ENCODE results near the gene C4orf51.
"Not testable (repeated sequence)": the region's sequence is repeated elsewhere in the genome, so short reads cannot be mapped to it uniquely, and the experiment has no call there.

The C4orf51 gene

GRCh38 chr4:145679991-145680455 is at the start of gene C4orf51:
TSS of gene C4orf51 (plus strand) at chr4:145680146. CDS start at chr4:145680204, 58 bp downstream.
- DNase-seq (ENCODE audit: low spot score), result peak; percentile 35

- no peak for DNase-seq (ENCODE audit: low spot score)
Observed at GRCh38 chr4:145635117-145635516, 44.8 kb upstream of the C4orf51 start.

GRCh38 chr4:145635630-145636029 is 44.3 kb upstream of the C4orf51 start:
- no peak for DNase-seq (ENCODE audit: low spot score)

DNA sequence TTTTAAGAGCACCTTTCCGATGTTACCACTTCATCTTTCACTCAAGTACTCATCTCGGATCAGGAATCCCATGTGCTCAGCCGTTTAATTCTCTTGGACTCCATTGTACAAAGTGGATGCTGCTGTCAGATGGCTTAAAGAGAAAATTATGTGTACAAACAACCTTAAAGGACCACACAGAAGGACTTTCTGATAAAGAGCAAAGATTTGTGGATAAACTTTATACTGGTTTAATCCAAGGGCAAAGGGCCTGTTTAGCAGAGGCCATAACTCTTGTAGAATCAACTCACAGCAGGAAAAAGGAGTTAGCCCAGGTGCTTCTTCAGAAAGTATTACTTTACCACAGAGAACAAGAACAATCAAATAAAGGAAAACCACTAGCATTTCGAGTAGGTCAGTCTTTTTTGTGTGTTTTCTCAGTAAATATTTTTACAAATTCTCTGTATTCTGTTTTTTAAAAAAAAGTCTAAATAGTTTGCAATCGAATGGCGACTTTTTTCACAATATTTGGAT is 40.7 kb upstream of the C4orf51 start:
- no peak for DNase-seq (ENCODE audit: low spot score)

- not testable (repeated sequence) for DNase-seq (ENCODE audit: low spot score)
Observed at GRCh38 chr4:145640236-145640635, 39.7 kb upstream of the C4orf51 start.

- DNase-seq (ENCODE audit: low spot score), result no peak
Observed at GRCh38 chr4:145643295-145643694, 36.7 kb upstream of the C4orf51 start.

- no peak for DNase-seq (ENCODE audit: low spot score)
Observed at GRCh38 chr4:145644699-145645098, 35.2 kb upstream of the C4orf51 start.

DNA sequence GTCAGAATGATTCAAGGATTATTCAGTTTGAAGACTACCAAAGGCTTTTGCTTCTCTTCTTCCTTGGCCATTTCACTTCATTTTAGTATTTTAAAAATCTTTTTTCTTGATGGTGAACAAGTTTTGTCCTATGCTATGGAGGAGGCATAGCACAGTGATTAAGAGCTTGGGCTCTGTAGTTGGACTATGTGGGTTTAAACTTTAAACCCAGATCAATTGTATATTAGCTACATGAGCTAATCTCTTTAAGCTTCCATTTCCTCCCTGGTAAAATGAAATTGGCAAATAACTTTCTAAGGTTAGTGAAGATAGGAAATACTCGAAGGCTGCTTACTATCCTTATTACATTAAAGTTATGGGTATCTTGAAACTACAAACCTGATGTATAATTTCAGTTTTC is 23.8 kb upstream of the C4orf51 start:
- no peak for DNase-seq (ENCODE audit: low spot score)

DNA sequence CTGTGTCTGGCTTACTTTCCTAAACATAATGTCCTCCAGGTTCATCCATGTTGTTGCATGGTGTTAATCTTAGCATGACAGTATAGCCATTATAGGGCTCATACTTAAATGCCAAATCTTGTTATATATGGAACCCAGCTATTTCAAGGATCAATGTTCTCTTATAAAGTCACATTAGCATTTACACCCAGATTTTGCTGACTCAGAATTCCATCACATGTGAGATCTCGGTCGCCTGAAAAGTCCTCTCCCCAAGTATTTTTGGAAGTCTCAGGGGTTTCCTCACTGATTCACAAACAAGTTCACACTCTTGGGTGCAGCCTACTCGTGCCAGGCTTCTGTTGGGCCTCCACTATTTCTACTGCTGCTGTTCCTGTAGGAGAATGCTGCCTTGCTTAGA is 19.9 kb upstream of the C4orf51 start:
- DNase-seq (ENCODE audit: low spot score), result no peak

- DNase-seq (ENCODE audit: low spot score), result no peak
Observed at GRCh38 chr4:145663194-145663593, 16.8 kb upstream of the C4orf51 start.

GRCh38 chr4:145665773-145666172 is 14.2 kb upstream of the C4orf51 start:
- no peak for DNase-seq (ENCODE audit: low spot score)

DNA sequence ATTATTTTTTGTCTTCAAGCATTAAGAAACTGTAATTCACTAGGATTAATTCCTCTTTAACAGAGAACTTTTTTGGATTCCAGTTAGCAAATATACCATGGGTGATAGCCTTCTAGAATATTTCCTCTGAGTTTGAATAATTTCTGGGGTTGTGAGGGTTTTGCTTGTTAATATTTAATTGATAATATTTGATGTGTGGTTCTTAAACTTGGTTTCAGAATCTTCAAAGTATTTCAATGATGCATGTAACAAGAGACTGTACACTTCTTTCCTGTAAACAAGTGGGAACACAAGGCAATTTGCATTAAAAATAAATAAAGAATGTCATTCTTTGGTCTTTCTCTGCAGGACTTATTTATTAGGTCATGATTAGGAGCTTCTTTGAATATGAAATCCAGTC is 9.5 kb upstream of the C4orf51 start:
- DNase-seq (ENCODE audit: low spot score), result no peak

- peak; percentile 32 for DNase-seq (ENCODE audit: low spot score)
Observed at GRCh38 chr4:145679520-145679919, 426 bp upstream of the C4orf51 start.

DNA sequence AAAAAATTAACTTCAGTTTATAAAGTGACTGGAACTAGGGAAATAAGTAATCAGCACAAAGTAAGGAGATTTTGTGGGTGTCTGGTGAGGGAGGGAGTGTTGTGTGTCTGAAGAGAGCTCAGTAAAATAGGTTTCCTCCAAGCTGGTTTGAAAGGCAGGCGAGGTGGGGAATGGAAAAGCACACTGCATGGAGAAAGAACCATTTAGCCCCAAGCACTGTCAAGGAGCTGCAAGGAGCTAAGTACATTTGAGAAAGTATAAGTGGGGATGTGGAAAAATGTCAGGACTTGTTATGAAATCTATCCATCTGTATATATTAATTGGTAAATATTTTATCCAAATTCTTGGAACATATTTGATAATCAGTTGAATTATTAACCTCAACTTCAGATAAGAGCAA is 956 bp downstream of the C4orf51 start:
- no peak for DNase-seq (ENCODE audit: low spot score)

DNA sequence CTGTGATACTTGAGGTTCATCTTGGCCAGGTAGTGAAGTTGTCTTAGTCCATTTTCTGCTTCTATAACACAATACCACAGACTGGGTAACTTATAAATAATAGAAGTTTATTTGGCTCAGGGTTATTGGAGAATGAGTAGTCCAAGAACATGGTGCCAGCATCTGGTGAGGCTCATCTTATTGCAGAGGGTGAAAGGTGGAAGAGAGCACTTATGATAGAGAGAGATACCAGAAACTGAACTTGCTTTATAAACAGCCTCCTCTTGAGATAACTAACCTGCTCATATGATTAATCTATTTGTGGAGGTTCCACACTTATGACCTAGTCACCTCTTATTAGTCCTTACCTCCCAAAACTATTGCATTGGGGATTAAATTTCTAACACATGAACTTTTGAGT is 1.6 kb downstream of the C4orf51 start:
- DNase-seq (ENCODE audit: low spot score), result no peak

DNA sequence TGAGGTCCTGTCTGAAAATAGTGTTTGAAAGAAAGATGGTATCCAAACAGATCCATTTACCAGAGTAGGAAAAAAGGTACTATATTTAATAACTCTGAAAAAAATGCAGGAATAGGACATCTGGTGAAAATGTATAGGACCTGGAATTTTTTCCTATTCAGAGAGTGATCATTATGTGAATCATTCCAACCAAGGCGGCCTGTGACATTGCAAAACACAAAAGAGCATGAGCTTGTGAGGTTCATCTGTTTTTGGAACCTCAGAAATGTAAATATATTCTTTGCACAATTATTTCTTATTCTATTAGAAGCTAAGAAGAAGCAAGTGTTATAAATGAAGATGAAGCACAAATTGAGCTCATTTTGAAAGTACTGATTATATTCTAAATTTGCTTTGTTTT is 2.0 kb downstream of the C4orf51 start:
- no peak for DNase-seq (ENCODE audit: low spot score)

- no peak for DNase-seq (ENCODE audit: low spot score)
Observed at GRCh38 chr4:145686991-145687390, 7.0 kb downstream of the C4orf51 start.

DNA sequence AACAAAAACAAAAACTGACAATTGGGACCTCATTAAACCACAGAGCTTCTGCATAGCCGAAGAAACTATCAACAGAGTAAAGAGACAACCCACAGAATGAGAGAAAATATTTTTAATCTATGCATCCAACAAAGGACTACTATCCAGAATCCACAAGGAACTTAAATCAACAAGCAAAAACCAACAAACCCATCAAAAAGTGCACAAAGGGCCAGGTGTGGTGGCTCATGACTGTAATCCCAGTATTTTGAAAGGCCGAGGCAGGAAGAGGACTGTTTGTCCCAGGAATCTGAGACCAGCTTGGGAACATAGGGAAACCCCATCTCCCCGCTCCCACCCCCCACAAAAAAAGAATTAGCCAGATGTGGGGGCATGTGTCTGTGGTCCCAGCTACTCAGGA is 10.7 kb downstream of the C4orf51 start:
- DNase-seq (ENCODE audit: low spot score), result no peak

- not testable (repeated sequence) for DNase-seq (ENCODE audit: low spot score)
Observed at GRCh38 chr4:145691416-145691815, 11.5 kb downstream of the C4orf51 start.

DNA sequence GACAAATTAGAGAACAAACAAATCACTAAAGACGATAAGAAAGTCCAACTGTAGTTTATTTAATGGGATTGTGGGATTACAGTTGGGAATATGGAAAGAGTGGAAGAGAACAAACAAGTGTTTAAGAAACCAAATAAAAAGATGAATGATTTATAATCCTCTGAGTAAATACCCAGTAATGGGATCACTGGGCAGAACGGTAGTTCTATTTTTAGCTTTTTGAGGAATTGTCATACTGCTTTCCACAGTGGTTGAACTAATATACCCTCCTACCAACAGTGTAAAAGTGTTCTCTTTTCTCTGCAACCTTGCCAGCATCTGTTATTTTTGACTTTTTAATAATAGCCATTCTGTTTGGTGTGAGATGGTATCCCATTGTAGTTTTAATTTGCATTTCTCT is 15.0 kb downstream of the C4orf51 start:
- no peak for DNase-seq (ENCODE audit: low spot score)

GRCh38 chr4:145697332-145697731 is 17.4 kb downstream of the C4orf51 start:
- no peak for DNase-seq (ENCODE audit: low spot score)

DNA sequence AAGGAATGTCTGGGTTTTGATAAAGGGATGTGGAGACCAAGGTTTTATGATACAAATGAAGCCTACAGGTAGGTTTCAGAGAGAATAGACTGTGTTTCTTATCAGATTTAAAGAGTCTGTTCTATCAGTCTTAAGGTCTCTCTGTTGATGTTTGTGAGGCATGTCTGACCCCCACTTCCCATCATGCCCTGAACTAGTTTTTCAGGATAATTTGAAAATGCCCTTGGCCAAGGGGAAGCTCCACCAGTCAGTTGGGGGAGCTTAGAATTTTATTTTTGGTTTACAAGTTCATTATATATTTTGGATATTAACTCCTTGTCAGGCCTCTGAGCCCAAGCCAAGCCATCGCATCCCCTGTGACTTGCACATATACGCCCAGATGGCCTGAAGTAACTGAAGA is 18.6 kb downstream of the C4orf51 start:
- no peak for DNase-seq (ENCODE audit: low spot score)

- DNase-seq (ENCODE audit: low spot score), result no peak
Observed at GRCh38 chr4:145703850-145704497, 24.0 kb downstream of the C4orf51 start.

DNA sequence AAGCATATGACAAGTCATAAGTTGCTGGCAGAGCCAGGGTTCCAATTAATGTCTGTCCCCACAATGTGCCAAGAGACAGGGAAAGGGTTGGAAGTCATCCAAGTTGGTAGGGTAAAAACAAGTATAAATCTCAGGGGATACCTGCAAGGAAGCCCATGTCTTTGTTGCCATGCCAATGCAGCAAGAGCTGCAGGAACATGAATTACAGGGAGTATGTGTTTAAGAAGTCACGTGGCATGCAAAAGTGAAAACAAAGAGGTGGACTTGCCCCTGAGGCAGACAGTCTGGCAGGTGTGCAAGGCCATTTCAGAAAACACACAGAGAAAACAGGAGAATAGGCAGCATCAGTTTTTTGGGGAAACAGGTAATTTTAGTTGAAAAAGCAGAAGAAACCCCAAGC is 29.4 kb downstream of the C4orf51 start:
- no peak for DNase-seq (ENCODE audit: low spot score)

All from COLO829 (cell line).